ENCODE measurements around the gene TMOD1.
"Not testable (repeated sequence)": the region's sequence is repeated elsewhere in the genome, so short reads cannot be mapped to it uniquely, and the experiment has no call there.

Gene TMOD1

GRCh38 chr9:97567894-97568202 is 66.4 kb downstream of the TMOD1 start:
- no peak for DNase-seq (ENCODE audit: low spot score)

DNA sequence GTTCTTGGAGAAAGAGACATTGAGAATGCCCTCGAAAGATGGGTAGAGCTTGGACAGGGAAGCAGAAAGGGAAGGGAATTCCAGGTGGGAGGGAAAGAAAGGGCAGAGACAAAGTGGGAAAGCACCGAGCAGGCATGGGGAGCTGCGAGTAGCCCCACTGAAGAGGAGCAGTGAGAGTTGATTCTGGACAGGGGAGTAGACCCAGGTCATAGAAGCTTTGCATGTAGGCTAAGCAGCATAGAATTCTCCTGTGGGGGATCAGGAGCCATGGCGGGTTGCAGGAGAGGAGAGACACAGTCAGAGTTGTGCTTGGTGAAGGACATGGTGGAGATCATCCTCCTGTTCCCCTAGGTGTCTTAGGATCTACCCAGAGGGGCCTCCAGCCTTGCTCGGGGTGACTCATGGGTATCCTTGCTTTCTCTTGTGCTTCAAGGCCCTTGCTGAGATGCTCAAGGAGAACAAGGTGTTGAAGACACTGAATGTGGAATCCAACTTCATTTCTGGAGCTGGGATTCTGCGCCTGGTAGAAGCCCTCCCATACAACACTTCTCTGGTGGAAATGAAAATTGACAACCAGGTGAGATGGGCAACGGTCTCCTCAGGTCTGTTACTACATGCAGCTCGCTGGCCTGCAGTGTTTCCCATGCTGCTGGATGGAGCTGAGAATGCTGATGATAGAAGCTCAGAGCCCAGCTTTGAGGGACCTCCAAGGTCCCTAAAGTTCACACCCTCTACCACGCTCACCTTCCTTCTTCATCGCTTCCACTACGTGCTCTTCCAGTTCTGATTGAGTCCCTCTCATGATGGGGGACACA is 67.2 kb downstream of the TMOD1 start:
- no peak for DNase-seq (ENCODE audit: low spot score)

DNA sequence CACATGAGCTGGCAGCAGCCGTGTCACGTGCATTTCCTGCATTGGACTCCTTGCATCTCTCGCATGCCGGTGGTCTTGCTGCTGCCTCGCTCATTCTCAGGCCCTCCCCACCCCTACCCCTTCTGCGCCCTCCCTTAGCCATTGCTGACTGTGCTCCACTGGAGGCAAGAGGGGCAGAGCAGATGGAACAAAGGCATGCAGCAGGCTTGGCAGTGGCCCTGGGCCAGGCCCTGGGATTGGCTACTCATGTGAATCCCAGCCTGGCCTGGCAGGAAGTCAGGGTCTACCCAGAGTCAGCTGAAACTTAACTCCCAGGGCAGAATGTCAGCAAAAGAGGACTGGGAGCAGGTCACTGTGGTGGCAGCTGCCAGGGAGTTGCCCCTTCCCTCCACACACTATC is 69.4 kb downstream of the TMOD1 start:
- DNase-seq (ENCODE audit: low spot score): no peak

GRCh38 chr9:97571664-97572063 is 70.2 kb downstream of the TMOD1 start:
- DNase-seq (ENCODE audit: low spot score): no peak

GRCh38 chr9:97572196-97572891 is 70.9 kb downstream of the TMOD1 start:
- no peak for DNase-seq (ENCODE audit: low spot score)

DNA sequence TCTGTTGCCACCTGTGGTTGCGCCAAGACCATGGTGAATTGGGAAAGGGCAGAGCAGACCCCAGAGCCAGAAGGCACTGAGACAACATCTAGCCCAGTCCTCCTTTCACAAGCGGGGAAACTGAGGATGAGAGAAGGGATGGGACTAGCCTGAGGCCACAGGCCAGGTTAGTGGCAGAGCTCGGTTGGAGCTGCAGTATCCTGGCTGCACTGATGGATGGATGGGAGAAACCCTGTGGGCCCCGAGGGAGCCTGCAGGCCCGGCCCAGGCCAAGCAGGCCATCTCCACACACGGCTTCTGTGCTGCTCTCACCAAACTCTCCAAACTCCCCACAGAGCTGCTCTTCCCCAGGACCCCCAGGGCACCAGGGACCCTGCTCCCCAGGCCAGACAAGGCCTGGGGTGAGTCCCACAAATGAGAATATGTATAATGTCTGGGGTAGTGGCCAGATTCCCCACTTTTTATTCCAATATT is 71.5 kb downstream of the TMOD1 start:
- no peak for DNase-seq (ENCODE audit: low spot score)

GRCh38 chr9:97573482-97574073 is 72.1 kb downstream of the TMOD1 start:
- no peak for DNase-seq (ENCODE audit: low spot score)

DNA sequence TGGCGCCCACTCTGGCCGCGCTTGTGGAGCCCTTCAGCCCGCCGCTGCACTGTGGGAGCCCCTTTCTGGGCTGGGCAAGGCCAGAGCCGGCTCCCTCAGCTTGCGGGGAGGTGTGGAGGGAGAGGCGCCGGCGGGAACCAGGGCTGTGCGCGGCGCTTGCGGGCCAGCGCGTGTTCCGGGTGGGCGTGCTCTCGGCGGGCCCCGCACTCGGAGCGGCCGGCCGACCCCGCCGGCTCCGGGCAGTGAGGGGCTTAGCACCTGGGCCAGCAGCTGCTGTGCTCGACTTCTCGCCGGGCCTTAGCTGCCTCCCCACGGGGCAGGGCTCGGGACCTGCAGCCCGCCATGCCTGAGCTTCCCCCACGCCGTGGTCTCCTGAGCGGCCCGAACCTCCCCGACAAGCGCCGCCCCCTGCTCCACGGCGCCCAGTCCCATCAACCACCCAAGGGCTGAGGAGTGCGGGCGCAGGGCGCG is 72.7 kb downstream of the TMOD1 start:
- DNase-seq (ENCODE audit: low spot score): not testable (repeated sequence)

- DNase-seq (ENCODE audit: low spot score): not testable (repeated sequence)
Measured at GRCh38 chr9:97574921-97575672, 73.6 kb downstream of the TMOD1 start.

GRCh38 chr9:97575673-97576200 is 74.3 kb downstream of the TMOD1 start:
- no peak for DNase-seq (ENCODE audit: low spot score)

GRCh38 chr9:97577051-97577450 is 75.6 kb downstream of the TMOD1 start:
- no peak for DNase-seq (ENCODE audit: low spot score)

- no peak for DNase-seq (ENCODE audit: low spot score)
Measured at GRCh38 chr9:97578846-97579245, 77.4 kb downstream of the TMOD1 start.

GRCh38 chr9:97579914-97580313 is 78.4 kb downstream of the TMOD1 start:
- no peak for DNase-seq (ENCODE audit: low spot score)

GRCh38 chr9:97581590-97581989 is 80.1 kb downstream of the TMOD1 start:
- not testable (repeated sequence) for DNase-seq (ENCODE audit: low spot score)

GRCh38 chr9:97584778-97585177 is 83.3 kb downstream of the TMOD1 start:
- DNase-seq (ENCODE audit: low spot score): not testable (repeated sequence)

GRCh38 chr9:97586909-97587308 is 85.4 kb downstream of the TMOD1 start:
- DNase-seq (ENCODE audit: low spot score): not testable (repeated sequence)

GRCh38 chr9:97591535-97591934 is 90.1 kb downstream of the TMOD1 start:
- DNase-seq (ENCODE audit: low spot score): no peak

- no peak for DNase-seq (ENCODE audit: low spot score)
Measured at GRCh38 chr9:97592126-97592525, 90.7 kb downstream of the TMOD1 start.

- peak; percentile 26 for DNase-seq (ENCODE audit: low spot score)
Measured at GRCh38 chr9:97593960-97594359, 92.5 kb downstream of the TMOD1 start.

GRCh38 chr9:97594381-97594921 is 93.0 kb downstream of the TMOD1 start:
- no peak for DNase-seq (ENCODE audit: low spot score)

DNA sequence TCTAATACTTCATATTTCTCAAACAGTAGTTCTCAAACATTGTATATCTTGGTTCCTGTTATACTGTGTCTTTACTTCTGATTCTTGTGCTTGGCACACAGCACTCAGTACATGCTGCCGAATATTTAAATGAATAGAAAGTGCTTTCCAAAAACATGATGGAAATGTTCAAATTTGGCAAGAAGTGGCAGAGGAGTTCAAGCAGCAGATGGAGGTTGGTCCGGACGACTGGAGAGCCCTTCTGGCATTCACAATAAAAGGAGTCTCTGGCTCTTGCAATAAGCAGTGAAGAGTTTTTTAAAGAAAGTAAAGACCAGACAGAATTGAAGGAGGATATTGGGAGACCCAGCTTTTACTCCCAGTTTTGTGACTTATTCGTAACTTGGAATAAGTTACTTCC is 95.4 kb downstream of the TMOD1 start:
- no peak for DNase-seq (ENCODE audit: low spot score)
